ENCODE measurements around the gene PLCH1.
A peak's percentile ranks its signal among the peaks of the same experiment; 100 is the strongest.

Gene PLCH1

DNA sequence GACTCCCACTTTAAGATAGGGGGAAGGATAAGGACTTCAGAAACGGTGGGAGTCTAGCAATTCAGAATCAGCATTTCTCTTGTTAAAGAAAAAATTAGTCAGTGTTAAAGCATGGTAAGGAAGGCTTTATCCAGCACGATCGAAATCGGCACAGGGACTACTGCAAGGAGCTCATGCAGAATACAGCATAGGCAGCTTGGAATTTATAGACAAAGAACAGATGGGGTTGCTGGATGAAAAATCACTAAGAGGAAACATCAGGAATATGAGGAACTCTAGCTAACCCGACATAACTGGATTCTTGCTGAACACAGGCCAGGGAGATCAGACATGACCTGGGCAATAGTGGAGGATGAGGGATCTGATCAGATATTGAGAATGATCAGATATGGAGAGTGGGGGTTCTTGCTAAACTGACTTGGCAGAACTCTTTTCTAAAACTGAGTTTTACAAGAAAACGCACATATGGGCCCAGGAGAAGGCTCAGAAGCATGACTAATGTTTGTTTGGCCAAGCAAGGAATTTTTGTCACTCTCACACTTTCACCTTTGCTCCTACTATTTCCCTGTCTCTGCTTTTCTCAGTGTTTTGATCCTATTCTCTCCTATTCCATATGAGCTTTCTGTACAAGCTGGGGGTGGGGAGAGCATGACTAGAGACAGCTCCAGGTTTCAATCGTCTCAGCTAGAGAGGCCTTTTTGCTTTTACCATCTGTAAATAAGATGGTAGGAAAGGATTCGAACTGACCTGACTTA, 3.9 kb upstream of the PLCH1 start:
- ChIA-PET CTCF (interaction anchor here (0.5 to 1.3 kb wide), 4 partner anchors 8 to 128 kb away, joined by 3 to 7 read pairs (median 4); partner anchors contain the start of gene C3orf33), POLR2A (no interaction called here)
- DNase-seq (ENCODE audit: extremely low spot score): no peak
- TF ChIP-seq FOXM1 (IDR thresholded peaks at IDR 0.05; ENCODE audit: borderline replicate concordance) (no peak), SP1 (IDR thresholded peaks at IDR 0.05) (no peak)

DNA sequence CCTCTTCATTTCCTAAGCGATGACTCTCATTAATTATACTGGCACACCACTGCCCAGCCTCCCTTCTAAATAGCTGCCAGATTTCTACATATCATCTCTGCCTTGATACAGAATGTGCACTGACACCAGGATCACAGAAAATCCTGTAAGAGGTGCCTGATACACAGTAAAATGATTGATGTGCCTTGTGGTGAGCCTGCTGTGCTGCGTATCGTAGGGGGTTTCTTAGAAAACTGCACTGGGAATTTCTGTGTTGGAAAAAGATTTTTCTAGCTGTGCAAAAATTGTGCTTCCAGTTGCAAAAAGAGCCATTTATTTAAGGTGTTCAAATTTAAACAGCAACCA, 3.0 kb upstream of the PLCH1 start:
- POLR2A ChIA-PET: interaction anchor here (1.9 kb wide), 1 partner anchor 58 kb away, joined by 7 read pairs; the partner anchor contains the start of gene C3orf33
- DNase-seq (ENCODE audit: extremely low spot score): no peak
- TF ChIP-seq, protein P1, sequence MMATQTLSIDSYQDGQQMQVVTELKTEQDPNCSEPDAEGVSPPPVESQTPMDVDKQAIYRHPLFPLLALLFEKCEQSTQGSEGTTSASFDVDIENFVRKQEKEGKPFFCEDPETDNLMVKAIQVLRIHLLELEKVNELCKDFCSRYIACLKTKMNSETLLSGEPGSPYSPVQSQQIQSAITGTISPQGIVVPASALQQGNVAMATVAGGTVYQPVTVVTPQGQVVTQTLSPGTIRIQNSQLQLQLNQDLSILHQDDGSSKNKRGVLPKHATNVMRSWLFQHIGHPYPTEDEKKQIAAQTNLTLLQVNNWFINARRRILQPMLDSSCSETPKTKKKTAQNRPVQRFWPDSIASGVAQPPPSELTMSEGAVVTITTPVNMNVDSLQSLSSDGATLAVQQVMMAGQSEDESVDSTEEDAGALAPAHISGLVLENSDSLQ (IDR thresholded peaks at IDR 0.05): peak; percentile 79
- TF ChIP-seq FOXK2 (IDR thresholded peaks at IDR 0.05): no peak
- CTCF ChIA-PET: interaction anchor here (0.7 to 1.3 kb wide), 2 partner anchors 58 to 129 kb away, joined by 4 to 7 read pairs; partner anchors contain the start of gene C3orf33

DNA sequence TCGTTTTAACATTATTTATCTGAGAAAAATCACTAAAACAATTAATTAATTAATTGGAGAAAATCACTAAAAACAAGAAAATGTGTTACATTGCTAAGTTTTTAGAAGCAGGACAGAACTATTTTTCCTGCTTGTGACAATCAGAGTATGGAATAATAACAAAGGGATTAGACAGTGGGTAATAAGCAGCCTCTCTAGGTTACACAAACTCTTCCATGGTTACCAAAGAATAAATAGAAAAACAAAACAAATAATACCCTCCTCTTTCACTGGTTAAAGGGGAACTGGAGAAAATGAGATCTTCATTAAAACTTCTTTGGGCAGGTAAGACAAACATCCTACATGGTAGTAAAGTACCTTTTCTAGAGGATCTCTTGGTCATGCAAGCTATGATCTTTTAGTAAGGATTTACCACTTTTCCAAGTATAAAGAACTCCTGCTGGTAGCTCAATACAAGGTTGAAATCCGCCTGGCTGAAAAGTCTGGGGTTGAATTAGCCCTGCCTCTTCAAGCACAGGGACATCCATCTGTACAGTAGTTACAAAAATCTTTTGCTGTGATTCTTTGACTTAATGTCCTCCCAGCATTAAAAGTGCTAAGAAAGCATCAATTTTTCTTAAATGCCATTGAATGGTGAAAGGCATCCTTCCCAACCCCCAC, 2.5 kb upstream of the PLCH1 start:
- TF ChIP-seq CTBP1 (IDR thresholded peaks at IDR 0.05; ENCODE audit: borderline replicate concordance): no peak
- no peak for TF ChIP-seq NFRKB (IDR thresholded peaks at IDR 0.05)
- no peak for TF ChIP-seq FOXK2 (IDR thresholded peaks at IDR 0.05)
- no peak for TF ChIP-seq LEF1 (IDR thresholded peaks at IDR 0.05; ENCODE audit: borderline replicate concordance)
- no peak for TF ChIP-seq HDGF (IDR thresholded peaks at IDR 0.05; ENCODE audit: borderline replicate concordance)
- TF ChIP-seq, protein P1 (IDR thresholded peaks at IDR 0.05): no peak
- no peak for TF ChIP-seq ARNT (IDR thresholded peaks at IDR 0.05)
- no peak for TF ChIP-seq SUZ12 (IDR thresholded peaks at IDR 0.05)
- TF ChIP-seq SP1 (IDR thresholded peaks at IDR 0.05): no peak
- no peak for TF ChIP-seq FOXM1 (IDR thresholded peaks at IDR 0.05; ENCODE audit: borderline replicate concordance)
- TF ChIP-seq TARDBP (IDR thresholded peaks at IDR 0.05): no peak
- no peak for TF ChIP-seq BHLHE40 (IDR thresholded peaks at IDR 0.05; ENCODE audit: borderline replicate concordance)
- no peak for TF ChIP-seq L3MBTL2 (conservative IDR thresholded peaks at IDR 0.05)
- TF ChIP-seq FOXA1 (IDR thresholded peaks at IDR 0.05): no peak
- CTCF ChIA-PET: interaction anchor here (0.6 kb wide), 1 partner anchor 65 kb away, joined by 3 read pairs; no protein-coding TSS in a partner anchor
- POLR2A ChIA-PET: interaction anchor here (1.9 kb wide), 1 partner anchor 59 kb away, joined by 7 read pairs; the partner anchor contains the start of gene C3orf33
- DNase-seq (ENCODE audit: extremely low spot score): no peak

DNA sequence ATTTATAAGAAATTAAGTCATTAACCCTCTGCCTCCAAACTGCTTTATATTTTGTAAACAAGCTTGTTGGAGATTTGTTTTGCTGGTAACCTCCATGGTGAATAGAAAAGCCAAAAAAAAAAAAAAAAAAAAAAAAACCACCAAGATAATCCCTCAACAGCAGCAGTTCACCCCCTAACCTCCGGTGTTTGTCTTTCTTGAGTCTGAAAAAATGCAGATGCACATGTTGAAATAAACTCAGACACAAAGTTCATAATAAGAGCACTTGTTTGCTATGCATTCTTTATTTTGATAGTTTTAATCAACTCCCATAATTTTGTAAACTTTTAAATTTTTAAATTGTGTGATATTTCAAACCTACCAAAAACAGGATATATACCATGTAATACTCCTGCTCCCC, 1.8 kb upstream of the PLCH1 start:
- DNase-seq (ENCODE audit: extremely low spot score): no peak
- POLR2A ChIA-PET: interaction anchor here (1.0 to 1.9 kb wide), 2 partner anchors 9 to 59 kb away, joined by 3 to 7 read pairs; partner anchors contain the start of gene C3orf33
- TF ChIP-seq ELF4 (IDR thresholded peaks at IDR 0.05): no peak
- TF ChIP-seq LEF1 (IDR thresholded peaks at IDR 0.05; ENCODE audit: borderline replicate concordance): no peak
- TF ChIP-seq CTBP1 (IDR thresholded peaks at IDR 0.05; ENCODE audit: borderline replicate concordance): no peak
- peak; percentile 30; the same call in 1 of the 2 replicates for TF ChIP-seq ZNF384 (IDR thresholded peaks at IDR 0.05)
- TF ChIP-seq FOXK2 (IDR thresholded peaks at IDR 0.05): no peak
- CTCF ChIA-PET: no interaction called here

DNA sequence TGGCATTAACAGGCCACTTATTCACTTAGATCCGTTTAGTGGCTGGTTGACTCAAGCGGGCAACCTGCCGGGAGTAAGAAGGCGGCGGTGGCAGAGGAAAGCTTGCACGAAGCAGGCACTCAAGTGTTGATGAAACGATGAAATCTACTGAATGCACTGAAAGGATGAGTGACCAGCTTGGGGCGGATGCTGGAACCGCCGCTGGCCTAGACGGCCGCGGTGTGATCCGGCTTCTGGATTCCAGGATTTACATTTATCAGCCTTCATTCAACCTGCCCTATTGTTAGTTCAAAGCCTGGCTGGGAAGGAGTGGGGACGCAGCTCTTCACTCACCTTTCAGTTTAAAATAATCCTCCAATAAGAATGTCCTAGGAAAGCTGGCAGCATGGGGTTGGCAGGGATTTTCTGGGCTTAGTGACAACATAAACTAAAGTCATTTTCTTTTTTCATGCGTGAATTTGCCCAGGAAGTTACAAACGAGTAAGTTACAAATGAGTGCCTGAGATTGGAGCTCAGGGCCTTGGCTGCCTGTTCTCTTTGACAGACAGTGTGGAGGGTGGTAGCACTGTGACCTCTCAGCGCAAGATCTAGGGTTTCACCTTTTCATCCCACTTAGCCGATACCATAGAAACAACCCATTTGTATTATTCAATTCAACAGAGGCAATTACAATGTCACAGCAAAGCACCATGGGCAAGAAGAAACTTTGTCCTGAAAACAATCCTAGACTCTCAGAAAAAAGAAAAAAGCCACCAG, 1.1 kb upstream of the PLCH1 start:
- CTCF ChIA-PET: no interaction called here
- TF ChIP-seq ELF4 (IDR thresholded peaks at IDR 0.05): no peak
- no peak for TF ChIP-seq NFRKB (IDR thresholded peaks at IDR 0.05)
- TF ChIP-seq ARNT (IDR thresholded peaks at IDR 0.05): no peak
- no peak for TF ChIP-seq SUZ12 (IDR thresholded peaks at IDR 0.05)
- TF ChIP-seq, protein P1 (IDR thresholded peaks at IDR 0.05): peak; percentile 39; the same call in 1 of the 2 replicates
- POLR2A ChIA-PET: interaction anchor here (1.0 to 1.9 kb wide), 2 partner anchors 8 to 60 kb away, joined by 3 to 7 read pairs; partner anchors contain the start of gene C3orf33
- peak; percentile 54 for DNase-seq (ENCODE audit: extremely low spot score)

DNA sequence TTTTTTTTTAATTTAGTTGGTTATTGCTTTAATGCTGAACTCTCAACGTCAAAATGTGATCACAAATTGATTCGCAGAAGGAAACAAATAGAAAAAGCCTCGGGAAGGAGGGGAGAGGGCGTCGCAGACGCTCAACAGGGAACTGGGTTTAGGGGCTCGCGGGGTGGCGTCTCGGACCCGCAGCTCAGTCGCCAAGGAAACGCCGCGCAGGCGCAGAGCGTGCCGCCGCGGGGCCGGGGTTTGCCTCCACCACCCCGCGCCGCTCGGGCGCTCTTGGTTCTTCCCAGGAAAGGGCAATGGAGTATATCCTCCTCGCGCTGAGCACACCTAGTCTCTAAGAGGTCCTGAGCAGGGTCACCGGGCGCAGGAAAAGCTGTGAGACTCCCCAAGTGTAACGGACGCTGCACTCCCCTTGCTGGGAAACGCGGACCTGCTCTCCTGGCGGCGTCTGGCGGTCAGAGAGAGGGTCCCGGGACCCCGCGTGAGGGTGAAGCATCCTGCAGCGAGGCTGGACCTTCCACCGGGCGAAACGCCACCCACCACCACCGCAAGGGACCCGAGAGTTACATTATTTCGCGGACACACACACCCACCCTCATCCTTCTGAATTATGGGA, 753 bp downstream of the PLCH1 start:
- ChIA-PET CTCF (interaction anchor here (0.8 kb wide), 1 partner anchor 62 kb away, joined by 3 read pairs; the partner anchor contains the start of gene C3orf33), POLR2A (interaction anchor here (0.8 to 1.5 kb wide), 2 partner anchors 62 to 126 kb away, joined by 3 to 4 read pairs; partner anchors contain the start of gene C3orf33)
- DNase-seq (ENCODE audit: extremely low spot score): peak; percentile 87
- TF ChIP-seq FOXA1 (IDR thresholded peaks at IDR 0.05) (no peak), SUZ12 (IDR thresholded peaks at IDR 0.05) (no peak), SP1 (IDR thresholded peaks at IDR 0.05) (no peak), BHLHE40 (IDR thresholded peaks at IDR 0.05; ENCODE audit: borderline replicate concordance) (no peak), HDGF (IDR thresholded peaks at IDR 0.05; ENCODE audit: borderline replicate concordance) (no peak), TARDBP (IDR thresholded peaks at IDR 0.05) (no peak), L3MBTL2 (conservative IDR thresholded peaks at IDR 0.05) (no peak), LEF1 (IDR thresholded peaks at IDR 0.05; ENCODE audit: borderline replicate concordance) (no peak), ARNT (IDR thresholded peaks at IDR 0.05) (no peak), NFRKB (IDR thresholded peaks at IDR 0.05) (no peak), CTBP1 (IDR thresholded peaks at IDR 0.05; ENCODE audit: borderline replicate concordance) (no peak)
- TF ChIP-seq, protein P1 (IDR thresholded peaks at IDR 0.05): no peak
